CD4-positive, alpha-beta T cell treated with Interleukin-4 for 1 hour (primary cell): ENCODE results near the gene NRG2.

Experiments
- DNase-seq, 2 donors: peaks; one replicate each; pipeline ENCODE4 v3.0.0-alpha.2; 2020 to 2022

NRG2 gene

DNA sequence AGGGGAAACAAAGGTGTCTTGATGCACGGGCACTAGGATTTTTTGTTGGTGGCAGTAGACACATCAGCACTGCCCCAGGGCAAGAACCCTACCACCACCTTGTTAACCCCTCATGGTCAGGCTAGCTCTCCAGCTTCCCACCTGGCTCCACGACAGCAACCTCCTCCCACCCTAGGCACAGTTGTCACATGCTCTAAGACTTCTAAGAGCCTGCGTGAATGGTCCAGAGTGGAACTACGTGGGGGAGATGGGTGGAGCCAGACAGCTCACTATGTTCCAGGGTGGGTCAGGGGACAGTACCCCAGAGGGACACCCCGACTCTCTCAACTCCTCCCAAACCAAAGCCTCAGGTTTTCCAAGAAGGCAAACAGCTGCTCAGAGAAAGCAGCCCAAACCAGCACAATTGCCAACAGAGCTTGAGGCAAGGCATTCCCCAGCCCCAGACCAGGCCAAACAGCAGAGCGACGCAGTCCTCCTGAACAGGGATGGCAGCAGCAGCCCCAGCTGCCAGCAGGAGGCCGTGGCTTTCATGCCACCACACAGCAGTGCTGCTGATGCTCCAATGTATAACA is 78.0 kb downstream of the NRG2 start:
- no peak for DNase-seq

DNA sequence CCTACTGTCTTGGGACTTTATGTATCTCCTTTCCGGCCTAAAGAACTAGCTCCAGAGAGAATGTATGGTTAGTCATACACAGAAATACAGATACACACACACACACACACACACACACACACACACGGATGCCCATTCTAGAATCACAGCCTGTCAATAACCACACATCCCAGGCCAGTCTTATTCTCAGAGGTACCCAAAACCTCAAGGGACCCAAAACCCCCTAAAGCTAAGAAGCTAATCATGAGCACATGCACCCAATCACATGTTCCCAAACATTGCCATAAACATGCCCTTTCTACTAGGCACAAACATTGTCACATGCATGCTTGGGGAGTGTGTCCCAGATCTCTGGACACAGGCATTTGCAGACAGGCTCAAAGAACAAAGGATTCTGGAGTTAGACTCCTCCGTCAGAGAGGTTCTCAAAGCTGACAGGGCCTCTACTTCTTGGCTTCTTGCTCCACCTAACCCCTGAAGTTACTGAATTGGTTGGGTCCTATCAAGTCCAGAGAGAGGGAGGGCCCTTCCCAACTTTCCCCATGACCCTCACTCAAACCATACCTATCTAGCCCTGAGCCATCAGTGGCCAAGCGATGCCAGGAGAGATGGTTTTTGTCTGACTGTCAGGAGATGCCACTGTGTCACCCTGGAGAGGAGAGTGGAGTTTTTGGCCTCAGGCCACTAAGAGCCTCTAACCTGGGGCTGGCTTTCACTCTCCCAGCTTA is 78.7 kb downstream of the NRG2 start:
- DNase-seq = no peak

DNA sequence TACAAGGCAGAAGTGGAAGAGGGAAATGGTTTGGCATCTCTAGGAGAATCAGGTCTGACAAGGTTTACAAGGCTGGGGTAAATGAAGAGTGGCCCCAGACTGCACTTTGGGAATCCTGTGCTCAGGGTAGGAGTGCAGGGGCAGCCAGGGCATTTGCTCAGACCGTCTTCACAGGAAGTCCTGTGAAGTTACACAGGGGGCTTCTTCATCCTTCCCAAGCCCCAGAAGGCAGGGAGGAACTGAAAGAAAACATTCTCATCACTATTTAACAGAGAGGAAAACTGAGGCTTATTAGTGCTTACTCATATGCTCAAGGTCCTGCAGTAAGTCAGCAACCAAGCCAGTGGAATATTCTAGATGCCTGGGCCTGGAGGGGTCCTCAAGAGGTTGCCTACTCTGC is 80.7 kb downstream of the NRG2 start:
- no peak for DNase-seq

DNA sequence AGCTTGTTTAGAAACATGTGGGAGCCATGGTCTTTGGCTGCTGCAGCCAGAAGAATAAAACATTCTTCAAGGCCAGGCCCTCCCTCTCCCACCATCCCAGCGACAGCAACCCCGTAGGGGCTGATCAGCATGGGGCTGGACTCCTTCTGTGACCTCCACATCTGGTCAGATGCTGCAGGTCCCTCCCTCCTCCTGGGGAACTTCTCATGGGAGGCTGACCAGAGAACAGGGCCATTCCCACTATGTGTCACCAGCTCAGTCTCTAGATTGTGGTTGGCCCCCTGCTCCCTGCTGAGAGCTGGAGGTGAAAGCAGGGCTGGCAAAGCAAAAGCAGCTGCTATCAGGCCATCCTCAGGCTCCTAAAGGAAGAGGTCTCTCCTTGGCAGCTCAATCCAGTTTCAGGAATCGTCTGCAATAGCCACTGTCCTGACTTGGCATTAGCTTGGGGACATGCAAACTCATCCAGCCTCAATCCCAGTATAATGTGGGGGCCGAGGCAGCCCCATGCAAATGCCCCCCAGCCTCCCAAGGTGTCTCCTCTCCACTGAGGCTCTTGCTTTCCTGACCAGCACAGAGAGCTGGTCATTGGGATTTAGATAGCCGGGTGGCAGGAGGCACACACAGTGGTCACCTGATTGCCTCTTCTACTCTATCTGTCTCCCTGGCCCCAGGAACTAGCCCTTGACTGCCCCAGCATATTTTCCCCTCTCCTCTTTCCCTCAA is 81.5 kb downstream of the NRG2 start:
- no peak for DNase-seq

DNA sequence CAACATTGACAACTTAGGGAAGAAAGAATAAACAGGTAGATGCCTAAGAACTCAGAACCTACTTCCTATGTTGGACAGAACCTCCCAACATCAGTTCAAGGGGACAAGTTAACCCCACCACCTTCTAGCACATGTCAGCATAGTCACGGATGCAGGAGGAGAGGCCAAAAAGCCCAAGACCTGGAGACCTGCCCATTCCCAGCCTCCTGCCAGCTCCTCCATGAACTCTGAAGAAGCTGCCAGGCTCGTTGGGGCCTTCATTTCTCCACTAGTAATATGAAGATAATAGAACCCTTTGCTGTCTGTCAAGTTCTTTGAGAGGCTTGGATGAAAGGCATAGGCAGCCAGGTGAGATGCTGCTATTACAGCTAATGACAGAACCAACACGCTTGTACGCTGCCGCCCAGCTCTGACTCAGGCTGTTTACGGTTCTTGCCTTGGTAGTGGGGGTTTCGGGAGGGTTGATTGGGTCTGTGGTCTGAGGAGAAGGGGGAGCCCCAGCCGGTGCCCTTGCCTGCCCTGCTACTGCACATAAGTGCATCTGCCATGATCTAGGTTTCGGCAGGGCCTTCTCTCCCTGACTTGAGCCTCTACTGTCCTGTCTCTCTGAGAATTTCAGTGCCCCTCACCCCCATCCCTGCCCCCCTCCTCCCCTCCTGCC is 82.2 kb downstream of the NRG2 start:
- no peak for DNase-seq

DNA sequence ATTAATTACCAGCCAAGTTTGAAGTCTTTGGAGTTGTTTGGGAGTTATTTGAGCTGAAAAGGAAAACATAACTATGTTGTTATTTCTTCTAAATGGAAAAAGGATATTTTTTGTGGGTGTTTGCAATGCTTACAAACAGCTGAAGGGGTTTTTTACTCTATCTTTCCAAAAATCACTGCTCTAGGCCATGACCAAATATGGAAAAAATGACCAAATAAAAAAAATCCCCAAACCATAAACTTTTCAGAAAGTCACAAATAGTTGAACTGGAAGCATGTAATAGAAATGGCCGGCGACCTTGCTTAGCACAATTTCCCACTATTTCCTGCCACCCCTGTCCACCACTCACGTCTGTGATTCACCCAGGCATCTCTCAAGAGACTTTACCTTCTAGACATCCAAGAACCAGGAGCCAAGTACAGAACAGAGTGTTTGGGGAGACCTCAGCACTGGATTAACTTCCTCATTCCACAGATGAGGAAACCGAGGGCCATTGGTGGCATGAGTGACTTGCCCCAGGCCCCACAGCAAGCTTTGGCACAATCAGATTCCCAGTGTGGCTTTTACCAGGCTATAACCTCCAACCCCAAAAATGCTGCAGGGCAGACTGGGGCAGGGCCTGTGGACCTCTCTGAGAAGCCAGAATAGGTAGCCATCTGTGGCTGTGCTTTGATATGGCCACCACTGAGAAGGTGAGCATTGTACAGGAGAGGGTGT is 84.5 kb downstream of the NRG2 start:
- no peak for DNase-seq

DNA sequence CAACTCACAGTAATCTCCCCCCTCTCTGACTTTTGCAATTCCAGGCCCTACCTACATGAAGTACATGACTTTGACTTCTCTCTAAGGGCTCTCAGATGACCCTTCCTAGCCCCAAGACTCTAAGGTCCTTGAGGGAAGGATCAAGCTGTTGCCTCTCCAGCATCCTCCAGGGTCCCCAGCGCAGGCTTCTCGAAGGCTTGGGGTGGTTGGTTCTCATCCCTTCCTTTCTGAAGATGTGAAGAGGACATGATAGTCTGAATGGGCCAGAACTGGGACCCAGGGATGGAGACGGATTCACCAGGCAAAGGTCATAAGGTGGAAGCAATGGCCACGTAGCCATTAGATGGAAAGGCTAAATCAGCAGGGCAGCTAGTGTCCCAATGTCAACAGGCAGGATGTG is 86.8 kb downstream of the NRG2 start:
- no peak for DNase-seq

DNA sequence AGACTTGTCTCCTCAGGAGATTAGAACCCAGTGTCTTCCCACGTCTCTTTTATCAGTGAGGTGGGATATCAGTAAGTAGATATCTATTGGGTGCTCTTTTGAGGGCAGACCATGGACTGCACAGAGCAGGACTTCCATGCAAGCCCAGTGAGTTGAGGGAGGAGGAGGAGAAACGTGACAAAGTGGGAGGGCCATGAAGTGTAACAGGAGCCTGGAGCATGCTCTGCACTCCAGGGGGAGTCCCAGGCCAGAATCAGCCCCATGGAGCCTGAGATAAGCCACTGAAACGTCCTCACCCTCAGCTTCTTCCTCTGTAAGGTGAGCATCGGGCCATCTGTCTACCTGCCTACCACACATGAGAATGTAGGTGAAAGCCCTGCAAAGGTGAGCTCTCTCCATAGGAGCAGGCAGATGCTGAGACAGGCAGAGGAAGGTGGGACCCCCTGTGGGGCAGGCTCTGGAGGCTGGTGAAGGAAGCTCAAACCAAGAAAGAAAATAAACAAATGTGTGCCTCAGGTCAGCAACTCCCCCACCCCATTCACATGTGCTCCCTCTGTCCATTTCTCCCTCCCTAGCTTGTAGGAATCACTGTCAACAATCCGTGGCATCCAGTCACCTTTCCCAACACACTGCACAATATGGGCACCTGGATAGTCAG is 87.4 kb downstream of the NRG2 start:
- no peak for DNase-seq

DNA sequence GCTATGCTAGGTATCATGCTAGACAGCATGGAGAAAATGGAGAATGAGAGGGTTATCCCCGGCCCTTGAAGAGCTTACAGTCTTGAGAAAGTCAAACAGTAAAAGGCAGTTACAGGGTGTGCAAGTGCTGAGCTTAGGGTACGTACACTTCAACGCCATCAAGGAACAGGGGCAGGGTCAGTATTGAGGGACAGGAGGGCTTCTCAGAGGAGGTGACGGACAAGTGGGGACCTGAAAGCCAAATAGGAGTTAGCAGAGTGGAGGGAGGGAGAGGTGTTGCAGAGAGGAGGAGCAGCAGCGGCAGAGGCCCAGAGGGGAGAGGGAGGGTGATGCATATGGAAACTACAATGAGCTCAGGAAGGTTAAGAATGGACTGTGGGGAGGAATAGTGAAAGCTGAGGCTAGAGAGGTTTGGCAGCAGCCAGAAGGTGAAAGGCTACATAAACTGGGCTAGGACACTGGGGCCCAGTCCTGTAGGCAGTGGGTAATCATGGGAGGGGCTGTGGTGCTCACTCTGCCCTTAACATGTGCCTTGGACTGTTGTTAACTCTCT is 88.0 kb downstream of the NRG2 start:
- no peak for DNase-seq

DNA sequence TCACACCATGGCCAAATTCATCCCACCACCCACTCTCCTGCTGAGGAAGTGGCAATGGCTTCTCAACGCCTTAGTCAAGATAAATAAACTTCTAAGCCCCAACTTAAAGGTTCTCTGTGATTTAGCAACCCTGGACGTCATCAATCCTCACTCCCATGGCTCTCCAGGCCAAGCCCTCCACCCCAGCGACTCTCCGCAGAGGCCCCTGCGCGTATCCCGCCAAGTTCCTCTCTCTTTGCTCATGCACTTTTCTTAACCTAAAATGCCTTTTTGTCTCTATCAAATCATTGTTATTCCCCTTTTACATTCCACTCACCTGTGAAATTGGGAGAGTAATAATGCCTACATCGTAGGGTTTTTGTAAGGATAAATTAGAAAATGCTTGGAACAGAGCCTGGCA is 88.6 kb downstream of the NRG2 start:
- no peak for DNase-seq

DNA sequence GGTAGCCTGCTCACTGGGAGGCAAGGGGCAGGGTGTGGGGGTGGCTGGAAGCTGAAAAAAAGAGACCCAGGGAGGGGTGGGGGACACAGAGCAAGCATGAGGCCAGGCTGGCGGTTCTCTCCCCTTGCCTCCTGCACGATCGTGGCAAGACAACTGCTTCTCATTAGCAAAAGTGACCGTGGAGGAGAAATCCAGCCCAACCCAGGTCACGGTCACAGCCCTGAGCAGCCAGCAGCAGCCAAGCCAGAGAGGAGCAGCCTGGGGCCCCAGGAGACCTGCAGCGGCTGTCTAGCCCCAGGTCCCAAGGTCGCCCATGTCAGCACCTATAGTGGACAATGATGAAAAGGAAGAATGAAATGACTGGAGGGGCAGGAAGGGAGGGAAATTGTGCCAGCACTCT is 89.1 kb downstream of the NRG2 start:
- no peak for DNase-seq

DNA sequence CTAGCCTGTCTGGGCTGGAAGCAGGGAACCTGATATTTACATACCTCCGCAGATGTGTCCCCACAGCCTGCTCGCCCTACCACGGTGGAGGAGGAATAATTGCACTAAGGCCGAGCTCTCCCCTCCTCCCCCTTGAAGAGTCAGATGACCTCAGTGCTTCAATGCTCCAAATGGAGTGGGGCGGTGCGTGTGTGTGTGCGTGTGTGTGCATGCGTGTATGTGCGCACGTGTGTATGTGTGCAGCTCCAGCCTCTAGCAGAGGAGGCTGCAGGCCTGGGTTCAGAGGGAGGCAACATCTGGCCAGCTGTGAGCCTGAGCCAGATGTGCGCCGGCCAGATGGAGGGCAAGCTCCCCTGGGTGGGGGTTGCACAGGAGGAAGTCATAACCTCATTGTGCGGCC is 90.5 kb downstream of the NRG2 start:
- no peak for DNase-seq

DNA sequence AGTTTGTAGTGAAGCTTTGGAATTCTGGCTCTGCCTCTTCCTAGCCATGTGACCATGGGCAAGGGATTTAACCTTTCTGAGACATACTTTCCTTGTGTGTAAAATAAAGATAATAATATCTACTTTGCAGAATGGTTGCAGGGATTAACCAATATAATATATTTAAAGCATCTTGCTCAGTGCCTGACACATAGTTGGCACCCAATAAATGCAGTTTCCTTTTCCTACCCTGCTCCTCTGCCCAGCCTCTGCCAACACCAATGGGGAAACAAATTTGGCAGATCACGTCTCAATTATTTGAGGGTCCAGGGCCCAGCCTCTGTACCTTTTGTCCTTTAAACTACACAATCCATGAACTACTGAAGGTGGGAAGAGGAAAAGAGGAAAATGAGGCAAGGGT is 91.1 kb downstream of the NRG2 start:
- no peak for DNase-seq

DNA sequence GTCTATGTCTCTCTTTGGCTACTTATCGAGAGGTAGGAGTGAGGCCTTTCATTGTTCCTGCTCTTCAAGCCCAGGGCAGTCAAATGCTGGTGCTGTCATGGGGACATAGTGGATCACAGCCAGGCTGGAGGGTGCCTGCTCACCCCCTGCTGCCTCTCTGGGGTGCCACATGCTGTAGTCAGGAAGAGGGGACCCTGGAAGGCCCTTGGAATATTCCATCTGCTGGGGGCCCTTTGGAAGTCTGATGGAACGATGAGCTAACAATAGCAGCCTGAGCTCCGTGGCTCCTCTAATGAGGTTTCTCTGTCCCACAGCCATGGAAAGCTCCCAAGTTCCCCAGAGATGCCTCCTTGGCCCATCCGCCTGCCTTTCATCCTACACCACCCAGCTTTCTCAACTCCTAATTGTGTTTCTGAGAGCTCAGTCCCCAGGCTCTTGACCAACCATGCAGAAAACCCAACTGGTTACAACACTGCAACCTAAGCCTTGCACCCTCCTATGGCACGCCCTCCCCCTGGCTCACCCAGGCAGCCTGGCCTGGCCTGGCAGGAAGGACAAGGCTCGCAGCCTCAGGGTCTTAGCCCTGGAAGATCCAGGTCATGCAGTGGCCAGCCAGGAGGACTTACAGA is 91.7 kb downstream of the NRG2 start:
- DNase-seq = no peak

DNA sequence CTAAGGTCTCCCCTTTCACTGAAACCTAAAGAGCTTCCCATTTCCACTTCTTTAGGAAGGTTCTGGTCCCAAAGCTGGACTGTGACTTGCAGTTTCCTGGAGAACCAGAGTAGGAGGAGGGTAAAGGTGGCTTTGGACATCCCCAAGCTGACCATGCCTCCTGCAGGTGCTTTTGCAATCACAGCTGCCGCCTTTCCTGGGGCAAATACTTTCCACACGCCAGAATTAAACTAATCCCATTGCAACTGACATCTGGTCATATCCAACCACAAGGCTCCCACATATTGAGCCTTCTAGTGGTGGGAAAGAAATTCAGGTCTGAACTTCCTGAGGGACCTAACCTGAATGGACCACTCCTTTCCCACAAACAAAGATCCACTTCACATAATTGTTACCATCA is 92.7 kb downstream of the NRG2 start:
- no peak for DNase-seq

DNA sequence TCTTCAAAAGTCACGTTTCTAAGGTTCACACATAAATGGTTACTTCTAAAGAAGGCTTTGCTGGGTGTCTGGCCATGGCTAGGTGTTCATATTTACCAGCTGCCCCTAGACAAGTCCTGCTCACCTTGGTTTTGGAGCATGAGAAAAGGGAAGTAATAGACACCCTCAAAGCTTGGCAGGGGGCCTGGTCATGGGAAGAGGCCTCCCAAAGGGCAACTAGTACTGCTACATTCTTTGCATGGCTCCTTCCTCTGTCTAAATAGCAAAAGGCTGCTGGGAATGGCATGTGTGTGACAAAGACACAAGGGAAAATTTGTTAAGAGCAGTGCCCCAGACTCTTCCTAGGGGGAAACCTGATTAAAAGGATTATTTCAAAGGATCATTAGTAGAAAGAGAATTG is 93.4 kb downstream of the NRG2 start:
- no peak for DNase-seq

DNA sequence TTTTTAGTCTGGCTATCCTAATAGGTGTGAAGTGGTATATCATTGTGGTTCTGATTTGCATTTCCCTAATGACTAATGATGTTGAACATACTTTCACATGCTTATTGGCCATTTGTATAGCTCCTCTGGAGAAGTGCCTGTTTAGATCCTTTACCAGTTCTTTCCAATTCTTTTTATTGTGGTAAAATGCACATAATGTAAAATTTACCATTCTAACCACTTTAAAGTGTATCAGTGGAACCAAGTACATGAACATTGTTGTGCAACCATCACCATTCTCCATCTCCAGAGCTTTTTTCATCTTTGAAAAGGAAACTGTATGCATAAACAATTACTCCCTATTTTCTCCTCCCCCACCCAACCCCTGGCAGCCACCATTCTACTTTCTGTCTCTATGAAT is 95.4 kb downstream of the NRG2 start:
- no peak for DNase-seq

DNA sequence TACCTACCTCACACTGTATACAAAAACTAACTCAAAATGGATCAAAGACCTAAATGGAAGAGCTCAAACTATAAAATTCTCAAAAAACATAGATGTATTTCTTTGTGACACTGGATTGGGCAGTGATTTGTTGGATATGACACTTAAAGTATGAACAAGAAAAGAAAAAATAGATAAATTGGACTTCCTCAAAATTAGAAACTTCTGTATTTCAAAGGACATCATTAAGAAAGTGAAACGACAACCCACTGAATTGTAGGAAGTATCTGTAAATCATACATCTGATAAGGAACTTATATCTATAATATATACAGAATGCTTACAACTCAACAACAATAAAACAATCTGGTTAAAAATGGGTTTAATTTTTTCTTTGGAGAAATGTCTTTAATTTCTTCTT is 96.7 kb downstream of the NRG2 start:
- DNase-seq = no peak

DNA sequence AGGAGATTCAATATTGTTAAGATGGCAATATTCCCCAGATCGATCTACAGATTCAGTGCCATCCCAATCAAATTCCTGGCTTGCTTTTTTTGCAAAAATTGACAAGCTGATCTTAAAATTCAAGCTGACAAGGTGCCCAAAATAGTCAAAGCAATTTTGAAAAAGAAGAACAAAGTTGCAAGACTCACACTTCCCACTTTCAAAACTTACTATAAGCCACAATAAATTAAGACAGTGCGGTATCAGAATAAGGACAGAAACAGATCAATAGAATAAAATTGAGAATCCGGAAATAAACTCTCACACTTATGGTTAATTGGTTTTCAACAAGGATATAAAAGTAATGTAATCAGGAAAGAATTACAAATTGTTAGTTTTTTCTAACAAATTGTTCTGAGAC is 97.1 kb downstream of the NRG2 start:
- no peak for DNase-seq

DNA sequence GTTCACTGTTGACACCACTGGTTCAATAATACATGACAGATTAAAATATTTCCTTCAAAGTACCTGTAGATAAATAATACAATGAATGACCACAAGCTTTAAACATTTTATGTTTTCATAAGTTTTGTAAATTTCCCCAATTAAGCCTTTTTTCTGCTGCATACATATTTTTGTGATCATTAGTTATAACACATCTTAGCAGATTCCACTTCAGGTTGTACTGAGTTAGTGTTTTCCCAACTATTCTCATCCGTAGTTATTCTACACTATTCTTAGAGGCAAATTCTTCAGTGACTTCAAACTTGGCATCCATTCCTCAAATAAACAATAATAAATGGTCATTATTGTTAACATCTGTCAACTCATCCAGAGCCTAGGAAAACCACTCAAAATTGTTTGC is 100.9 kb downstream of the NRG2 start:
- no peak for DNase-seq

DNA sequence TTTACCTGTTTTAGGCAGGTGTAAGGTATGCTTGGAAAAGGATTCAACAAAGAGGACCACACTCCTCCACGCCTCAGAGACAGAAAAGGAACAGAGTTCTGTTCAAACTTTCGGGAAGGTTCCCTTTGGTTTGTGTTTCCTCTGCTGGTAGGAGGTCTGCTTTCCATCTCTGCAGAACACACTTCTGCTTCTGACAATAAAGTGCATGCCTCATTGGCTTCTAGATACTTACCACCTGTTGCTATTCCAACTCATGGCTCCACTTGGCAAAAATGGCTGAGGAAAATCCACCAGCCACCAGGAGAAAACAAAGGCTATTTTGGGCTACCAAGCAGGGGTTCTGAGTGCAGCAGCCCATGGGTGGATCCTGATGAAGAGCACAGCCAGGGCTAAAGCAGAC is 112.7 kb downstream of the NRG2 start:
- no peak for DNase-seq
